ENCODE results near the gene CEMIP2.
A peak's percentile ranks its signal among the peaks of the same experiment; 100 is the strongest.
"Not testable (repeated sequence)": the region's sequence is repeated elsewhere in the genome, so short reads cannot be mapped to it uniquely, and the experiment has no call there.

Gene CEMIP2

DNA sequence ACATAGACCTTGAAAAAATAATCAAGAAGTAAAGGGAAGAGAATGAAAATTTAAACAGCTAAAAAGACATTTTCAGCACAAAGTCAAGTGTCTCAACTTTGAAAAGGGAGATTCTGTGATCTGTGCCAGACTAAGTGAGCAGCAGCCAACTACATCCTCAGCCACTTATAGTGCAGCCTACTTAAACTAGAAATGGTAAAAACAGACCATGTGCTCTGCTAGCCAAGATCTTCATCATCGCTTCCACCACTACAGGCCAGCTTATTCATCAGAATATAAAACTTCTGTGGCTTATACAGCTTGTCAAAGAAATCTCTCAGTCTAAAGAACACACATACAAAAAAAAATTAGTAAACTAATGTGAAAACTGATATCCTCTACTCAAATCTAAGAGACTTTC is 63.5 kb downstream of the CEMIP2 start:
- DNase-seq: no peak

DNA sequence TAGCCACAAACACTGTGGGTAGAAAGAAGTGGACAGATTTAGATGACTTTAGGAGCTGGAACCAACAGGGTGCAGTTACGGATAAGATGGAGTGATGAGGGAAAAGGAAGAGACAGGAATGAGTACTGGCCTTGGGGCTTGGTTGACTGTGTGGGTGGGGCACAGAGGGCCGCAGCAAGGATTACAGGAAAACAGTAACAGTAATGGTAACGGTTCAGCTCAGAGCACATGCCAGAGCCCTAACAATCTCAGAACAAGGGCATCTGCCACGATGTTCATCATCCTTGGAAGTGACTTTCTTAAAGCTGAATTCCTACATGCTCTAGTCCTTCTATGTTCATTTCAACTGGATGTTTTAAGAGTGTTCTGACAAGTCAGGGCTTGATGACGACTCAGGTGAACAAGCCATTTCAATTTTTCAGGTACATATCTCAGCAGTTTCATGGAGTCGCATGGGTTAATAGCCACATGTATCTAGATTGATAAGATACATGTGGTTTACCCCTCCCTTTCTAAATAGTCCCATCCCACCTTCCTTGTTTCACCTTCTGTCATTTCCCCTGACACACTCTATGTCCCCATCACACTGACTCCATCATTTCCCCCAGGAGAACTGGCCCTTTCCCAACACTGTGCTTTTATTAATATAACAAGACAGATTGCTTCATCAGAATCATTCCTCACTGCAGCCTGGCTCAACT is 65.0 kb downstream of the CEMIP2 start:
- no peak for DNase-seq

DNA sequence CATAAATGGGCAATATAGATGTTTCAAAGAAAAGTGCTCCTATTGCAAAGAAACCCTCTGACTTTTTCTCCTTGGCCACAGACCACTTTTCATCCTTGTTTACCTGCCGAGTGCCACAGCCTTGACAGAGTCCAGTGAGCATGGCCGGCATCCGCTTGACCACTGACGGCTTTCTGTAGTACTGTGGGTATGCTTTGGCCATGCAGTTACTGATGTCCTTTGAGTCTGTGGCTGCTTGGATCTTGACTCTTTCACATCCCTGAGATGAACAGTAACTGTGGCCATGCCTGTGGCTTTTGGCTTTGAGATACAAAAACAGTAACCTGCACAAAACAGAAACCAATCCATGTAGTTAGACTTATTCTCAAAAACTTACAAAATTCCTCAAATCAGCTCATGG is 70.4 kb downstream of the CEMIP2 start:
- no peak for DNase-seq

DNA sequence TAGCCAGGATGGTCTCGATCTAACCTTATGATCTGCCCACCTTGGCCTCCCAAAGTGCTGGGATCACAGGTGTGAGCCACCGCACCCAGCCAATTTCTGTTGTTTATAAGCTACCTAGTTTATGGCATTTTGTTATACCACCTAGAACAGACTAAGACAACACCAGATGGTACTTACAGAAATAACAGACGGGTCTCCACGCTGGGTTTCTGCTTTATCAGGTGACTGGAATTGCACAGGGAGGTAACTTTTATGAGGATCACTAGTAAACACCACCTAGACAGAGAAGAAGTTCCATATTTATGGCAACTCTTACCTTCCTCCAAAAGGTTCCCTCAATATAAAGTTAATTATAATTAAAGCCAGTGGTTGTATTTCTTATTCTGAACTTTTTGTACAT is 74.0 kb downstream of the CEMIP2 start:
- DNase-seq: no peak

DNA sequence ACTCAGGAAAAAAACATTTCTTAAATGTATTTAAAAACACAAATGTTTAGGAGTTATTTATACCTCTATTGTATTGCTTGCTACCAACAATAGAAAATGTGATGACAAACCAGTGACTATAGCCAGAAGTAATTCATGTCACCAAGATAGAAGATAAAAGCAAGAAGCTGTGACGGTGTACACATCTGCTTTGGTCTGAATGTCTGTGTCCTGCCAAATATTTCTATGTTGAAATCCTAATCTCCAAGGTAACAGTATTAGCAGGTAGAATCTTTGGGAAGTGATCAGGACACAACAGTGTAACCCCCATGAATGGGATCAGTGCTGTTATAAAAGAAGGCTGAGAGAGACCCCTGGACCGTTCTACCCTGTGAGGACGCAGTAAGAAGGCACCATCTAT is 74.7 kb downstream of the CEMIP2 start:
- no peak for DNase-seq

DNA sequence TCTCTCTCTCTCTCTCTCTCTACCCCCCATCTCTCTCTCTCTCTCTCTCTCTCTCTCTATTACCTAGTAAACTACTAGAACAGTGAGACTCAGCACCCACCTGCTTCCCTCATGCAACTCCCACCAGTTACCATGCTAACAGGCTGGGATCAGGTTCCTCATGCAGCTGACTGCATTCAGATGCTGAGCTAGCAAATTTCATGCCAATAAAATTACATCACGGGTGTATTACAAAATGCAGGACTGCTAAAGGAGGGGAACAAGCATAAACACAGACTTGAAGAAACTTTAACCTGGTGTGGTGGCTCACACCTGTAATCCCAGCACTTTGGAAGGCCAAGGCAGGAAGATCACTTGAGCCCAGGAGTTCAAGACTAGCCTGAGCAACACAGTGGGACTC is 76.0 kb downstream of the CEMIP2 start:
- no peak for DNase-seq

DNA sequence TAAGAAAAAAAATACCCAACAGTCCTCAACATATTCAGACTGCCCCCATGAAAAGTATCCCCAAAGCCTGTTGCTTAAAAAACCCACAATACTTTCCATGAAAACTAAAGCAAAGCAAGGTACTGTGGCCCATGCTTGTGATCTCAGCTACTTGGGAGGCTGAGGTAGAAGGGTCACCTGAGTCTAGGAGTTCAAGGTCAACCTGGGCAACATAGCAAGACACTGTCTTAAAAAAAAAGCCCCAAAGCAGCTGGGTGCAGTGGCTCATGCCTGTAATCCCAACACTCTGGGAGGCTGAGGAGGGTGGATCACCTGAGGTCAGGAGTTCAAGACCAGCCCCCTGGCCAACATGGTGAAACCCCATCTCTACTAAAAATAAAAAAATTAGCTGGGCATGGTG is 76.7 kb downstream of the CEMIP2 start:
- not testable (repeated sequence) for DNase-seq

DNA sequence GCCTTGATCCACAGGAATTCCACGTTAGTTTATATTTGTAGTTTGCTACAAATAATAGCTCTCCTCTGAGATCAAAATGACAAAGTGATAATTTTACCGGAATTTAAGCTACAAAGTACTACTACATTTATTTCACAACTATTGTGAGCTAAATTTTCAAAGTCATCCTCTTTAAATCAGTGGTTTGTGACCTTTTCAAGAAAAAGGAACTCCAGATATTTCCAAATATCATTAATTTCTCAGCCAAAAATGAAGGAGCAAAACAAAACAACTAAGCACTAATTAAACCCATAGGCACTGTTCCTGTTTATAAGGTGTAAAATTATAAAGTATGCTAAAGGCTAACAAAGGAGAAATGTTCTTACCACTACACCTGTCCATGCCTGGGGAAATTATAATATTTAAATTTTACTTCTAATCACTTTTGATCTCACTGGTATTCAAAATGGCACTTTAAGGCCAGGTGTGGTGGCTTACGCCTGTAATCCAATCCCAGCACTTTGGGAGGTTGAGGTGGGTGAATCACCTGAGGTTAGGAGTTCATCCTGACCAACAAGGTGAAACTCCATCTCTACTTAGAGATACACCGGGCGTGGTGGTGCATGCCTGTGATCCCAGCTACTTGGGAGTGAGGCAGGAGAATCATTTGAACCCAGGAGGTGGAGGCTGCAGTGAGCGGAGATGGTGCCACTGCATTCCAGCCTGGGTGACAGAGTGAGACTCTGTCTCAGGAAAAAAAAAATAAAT is 77.5 kb downstream of the CEMIP2 start:
- no peak for DNase-seq

DNA sequence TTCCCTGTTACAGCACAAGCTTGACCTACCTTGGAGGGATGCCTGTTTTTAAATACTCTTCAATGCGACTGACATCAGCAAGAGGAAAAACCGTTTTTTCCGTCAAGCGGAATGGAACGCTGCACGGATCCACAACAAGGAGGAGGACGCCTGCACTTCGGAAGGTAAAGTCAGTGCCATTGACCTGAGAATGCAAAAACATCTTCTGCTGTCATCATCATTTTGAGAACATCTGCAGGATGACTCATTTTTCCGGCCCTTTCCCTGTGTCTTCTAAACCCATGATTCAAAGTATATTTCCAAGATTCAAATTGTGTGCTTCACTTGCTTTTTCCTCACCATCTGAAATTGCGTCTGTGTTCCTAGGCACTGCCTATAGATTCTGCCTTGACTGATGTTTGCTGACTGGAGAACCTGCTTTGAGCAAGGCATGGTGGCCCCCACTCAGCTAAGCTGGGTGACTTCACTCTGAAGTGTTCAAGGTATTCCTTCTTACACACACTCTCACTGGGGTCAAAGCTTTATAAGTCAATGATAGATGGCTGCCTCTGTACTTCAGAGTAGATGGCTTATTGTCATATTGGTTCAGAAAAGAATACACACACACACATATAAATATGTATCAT is 78.1 kb downstream of the CEMIP2 start:
- no peak for DNase-seq

DNA sequence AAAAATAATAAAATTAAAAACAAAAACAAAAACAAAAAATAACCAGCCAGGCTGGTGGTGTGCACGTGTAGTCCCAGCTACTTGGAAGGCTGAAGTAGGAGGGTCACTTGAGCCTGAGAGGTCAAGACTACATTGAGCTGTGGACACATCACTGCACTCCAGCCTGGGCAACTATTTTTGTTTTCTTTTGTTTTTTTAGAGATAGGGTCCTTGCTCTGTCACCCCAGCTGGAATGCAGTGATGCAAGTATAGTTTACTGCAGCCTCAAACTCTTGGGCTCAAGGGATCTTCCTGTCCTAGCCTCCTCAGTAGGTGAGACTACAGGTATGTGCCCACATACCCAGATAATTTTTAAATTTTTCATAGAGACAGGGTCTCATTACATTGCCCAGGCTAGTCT is 80.6 kb downstream of the CEMIP2 start:
- DNase-seq: no peak

DNA sequence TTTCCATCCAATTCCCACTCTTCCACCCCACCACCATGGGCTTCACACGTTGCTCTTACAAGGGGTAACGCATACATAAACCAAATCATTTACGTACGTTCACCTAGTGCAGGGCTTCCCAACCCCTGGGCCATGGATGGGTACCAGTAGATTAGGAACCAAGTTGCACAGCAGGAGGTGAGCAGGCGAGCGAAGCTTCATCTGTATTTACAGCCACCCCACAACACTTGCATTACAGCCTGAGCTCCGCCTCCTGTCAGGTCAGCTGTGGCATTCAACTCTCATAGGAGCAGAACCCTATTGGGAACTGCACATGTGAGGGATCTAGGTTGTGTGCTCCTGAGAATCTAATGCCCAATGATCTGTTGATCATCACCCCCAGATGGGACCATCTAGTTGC is 82.3 kb downstream of the CEMIP2 start:
- DNase-seq: no peak

DNA sequence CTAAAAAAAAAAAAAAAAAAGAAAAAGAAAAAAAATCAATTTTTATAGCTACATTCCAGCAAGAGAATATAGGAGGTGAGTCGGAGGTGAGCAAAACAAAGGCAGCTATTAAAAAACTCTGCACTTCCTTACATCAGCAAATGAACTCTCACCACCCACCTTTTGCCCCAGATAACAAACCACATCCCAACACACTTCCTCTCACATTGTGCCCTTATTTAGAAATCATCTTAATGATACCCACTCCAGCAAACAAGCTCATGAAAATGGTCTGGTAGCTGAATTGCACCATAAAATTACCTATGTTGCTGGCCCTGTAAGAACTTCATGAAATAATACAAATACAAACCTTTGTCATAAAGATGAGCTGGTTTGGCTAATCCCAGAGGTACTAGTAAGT is 82.9 kb downstream of the CEMIP2 start:
- DNase-seq: peak; percentile 7 to 38

DNA sequence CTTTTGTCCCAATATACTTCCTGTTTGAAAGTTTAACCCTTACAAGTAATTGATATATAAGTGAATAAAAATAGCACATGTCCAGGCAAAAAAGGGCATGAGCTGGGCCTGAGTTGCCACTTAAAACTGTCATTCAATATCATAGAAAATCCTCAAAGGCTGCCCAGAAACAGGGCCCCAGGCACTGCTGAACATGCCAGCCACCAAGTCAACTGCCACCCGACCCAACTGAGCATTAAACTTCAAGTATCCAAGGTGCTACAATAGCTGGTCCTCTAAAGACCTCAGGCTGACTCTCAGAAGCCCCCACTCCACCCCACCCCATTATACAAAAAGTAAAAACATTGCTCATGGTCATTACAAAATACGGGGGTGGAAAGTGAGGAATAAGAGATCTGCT is 83.7 kb downstream of the CEMIP2 start:
- no peak for DNase-seq

DNA sequence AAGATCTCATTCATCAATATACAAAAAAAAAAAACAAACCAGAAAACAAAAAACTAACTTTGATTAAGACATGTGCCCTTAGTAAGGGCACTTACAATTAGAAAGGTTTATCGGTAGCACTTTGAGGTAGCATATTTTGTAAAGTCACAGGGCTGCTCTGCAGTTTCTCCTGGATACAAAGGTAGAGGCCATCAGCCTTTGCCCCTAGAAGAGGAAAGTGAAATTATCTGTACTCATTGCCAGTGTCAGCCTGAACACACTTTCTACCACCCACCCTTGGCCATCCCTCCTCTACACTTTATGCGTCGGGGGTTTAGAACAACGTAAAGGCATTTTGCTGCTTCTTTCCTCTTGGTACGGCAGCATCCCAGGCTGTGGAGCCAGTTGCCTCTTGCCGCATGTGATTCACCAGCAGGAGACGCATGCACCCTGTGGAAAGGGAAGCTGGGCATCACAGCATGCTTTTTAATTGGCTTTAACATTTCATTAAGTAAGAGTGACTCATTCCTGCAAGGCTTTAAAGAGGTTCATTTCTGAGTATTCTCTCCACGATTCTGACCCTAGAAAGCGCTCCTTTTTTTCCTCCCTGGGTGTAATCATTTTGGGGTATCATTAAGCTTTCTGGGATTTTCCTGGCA is 84.6 kb downstream of the CEMIP2 start:
- no peak for DNase-seq

DNA sequence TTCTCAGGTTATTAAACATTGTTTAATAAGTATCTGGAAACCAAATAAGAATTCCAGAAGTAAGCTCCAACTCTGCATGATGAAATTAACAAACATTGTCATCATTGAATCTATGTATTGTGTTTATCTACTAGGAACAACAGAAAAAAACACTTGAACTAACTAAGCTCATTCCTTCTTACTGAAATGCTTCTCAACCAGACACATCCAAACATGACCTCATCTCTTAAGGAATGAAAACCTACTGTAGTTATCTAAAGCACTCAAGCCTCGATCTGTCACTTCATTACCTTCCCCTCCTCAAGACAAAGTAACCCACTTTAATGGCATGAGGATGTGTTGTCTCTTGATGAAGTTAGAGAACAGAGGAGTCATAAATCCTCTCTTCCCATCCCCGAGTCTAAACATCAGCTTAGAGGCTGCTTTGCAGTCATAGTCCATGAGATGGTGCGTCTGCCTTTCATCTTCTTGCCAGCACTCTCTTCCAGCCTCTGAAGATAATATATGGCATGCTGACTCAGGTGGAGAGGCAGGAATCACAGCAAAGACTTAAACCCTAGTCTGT is 86.5 kb downstream of the CEMIP2 start:
- DNase-seq: no peak

DNA sequence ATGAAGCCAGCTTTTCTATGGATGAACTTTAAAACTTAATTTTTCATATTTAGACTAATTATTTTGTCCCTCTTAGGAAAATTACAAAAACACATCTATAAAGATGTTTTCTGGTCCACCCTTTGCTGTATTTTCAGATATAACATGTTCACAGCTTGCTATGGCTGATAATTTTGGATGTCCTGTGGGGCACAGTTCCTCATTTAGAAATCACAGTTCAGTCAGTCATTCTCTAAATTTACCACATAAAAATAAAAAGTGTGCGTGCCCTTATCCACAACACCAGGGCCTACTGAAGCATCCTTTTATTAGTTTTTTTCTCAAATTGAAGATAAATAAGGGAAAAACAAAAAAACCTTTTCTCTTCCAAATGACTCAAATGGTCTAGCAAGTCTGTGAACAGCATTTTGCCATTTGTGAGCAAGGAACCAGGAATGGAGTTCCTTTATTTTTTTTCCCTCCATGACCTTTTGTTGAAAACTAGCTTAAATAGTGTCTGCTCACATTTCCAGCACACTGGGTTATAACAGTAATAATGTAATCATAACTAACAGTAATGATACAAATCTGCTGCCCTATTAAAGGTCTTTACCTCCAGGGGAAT is 87.1 kb downstream of the CEMIP2 start:
- no peak for DNase-seq

DNA sequence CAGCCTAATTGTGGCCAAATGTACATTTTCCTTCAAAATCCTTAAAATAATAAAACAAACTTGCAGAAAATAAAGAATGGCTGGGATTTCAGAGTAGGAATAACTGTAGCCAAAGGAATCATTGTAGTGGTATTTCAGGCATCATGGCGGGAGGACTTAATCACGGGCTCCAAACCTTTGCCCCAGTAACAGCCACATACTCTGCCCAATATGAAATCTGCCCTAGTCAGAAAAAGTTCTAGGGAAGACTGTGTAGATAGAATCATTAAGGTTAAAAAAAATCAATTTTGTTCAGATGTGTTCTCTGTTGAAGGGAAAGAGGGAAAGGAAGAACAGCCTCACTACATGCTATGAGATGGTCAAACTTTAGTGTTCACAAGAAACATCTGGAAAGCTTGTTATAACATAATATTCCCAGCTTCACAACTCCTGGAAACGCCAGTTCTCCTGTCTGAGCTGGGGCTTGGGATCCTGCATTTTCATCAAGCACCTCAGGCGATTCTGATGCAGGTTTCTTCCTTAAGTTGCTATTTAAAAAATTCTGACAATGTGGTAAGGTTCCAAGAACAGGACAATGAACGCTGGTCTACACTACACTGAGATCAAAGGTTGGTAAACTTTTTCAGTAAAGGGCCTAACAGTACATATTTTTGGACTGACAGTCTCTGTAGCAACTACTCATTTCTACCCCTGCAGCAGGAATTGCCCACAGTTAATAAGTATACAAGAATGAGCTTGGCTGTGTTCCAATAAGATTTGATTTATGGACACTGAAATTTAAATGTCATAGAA is 87.9 kb downstream of the CEMIP2 start:
- no peak for DNase-seq

DNA sequence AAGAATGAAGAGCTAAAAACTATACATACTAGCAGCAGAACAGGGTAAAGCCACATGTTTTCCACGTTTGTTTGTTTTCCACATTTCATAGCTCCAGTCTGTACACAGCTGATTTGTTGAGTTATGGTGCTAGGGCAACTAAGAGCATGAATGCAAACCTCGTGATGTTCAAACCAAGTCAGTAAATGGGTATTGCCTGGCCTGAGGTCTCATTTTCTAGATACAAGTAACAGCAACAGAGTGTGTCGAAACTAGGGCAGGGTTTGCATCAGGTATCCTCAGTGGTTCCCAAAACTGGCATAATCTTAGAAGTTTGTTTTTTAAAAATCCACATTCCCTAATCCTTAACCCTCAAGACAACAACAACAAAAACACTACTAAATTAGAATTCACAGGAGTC is 89.3 kb downstream of the CEMIP2 start:
- DNase-seq: no peak

DNA sequence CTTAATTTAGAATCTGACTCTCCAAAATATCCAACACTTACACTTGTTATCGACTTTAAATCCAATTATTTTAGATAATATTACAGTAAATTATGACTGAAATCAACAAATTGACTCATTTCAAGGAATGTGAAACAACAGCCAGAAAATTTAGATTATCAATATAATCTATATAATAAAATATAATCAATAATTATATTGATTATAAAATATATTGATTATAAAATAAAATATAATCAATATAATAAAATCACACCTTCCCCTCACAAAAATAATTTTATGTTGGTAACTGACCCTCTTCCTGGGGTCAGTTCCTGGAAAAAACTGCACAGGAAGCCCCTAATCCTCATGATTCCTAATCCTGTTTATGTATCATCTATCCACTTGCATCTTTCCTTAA is 91.1 kb downstream of the CEMIP2 start:
- no peak for DNase-seq

DNA sequence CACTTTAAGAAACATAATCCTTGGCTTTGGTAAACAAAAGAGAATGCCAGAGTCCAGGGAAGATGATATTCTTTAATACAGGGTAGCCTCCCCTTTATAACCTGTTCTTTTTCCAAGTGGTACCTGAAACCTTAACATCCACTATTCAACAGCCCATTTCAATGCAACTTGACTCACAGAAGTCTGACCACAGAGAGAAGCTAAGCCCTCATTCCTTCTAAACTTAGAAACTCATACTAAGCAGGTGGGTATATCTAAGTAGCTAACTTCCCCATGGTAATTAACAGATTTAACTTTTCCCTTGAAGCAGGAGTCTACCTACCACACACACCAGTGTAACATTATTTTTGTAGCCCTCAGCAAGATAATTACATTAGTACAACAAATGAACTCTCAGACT is 91.9 kb downstream of the CEMIP2 start:
- DNase-seq: no peak

DNA sequence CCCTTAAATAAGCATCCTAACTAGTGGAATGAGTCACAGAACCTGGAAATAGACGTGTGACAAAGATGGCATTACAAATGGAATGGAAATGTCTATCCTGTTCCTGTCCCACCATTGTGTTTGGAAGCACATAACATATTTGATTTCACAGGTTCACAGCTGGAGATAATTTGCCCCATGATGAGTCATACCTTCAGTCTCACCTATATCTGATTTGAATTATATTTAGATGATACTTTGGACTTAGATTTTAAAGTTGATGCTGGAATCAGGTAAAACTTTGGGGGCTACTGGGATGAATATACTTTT is 92.5 kb downstream of the CEMIP2 start:
- no peak for DNase-seq

DNA sequence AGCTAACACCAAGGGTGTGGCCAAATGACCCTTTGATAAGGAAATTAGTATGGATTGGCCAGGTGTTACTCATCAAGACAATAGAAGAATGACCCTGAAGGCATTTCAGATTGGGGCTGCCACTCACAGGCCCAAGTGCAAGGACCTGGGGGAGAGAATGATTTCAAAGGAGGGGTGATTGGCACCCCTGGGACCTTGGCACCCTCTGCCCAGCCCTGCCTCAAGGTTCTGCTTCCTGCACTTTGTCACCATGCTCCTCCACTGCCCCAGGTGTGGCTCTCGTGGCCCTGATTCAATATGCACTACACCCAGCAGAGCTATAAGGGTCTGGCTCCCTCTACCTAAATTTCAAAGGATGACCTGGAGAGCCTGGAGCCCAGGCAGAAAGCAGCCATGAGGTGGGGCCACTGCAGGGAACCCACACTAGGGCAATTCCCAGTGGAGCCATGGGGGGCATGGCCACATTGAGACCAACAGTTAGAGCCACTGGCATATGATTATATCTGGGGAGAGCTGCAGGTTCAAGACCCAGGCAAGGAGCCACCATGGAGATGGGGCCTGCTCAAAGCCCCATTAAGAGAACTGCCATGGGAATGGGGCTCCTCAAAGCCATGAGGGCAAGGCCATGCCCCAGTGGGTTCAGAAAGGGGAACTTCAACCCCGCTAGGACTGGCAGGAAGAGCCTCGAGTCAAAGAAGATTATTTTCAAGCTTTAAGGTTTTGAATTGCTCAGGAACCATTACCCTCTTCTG is 93.0 kb downstream of the CEMIP2 start:
- no peak for DNase-seq

Data from Kasumi-1 (cell line).